Fibroblast of peridontal ligament (primary cell): Measurements from ENCODE around the gene IRS4.

Source experiments
- DNase-seq: peaks from one replicate; pipeline ENCODE4 v3.0.0-alpha.2; 2010; ENCODE audit errors: extremely low read depth

Gene IRS4

GRCh38 chrX:108736509-108737479, at the start of gene IRS4:
Gene IRS4, minus strand, starts transcription at chrX:108736563.
- DNase-seq = no peak

DNA sequence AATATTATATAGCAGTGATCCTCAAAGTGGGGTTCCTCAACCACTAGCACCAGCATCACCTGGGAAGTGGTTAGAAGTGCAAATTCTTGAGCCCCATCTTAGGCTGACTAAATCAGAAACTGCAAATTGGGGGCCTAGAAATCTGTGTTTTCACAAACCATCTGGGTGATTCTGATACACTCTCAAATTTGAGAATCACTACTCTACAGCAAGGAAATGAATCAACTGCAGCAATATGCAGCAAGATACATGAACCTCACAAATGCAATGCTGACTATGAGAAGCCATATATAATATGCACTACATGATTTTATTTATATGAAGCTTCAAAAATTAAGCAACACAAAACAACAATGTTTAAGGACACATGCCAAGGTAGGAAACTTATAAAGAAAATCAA, 36.2 kb upstream of the IRS4 start:
- no peak for DNase-seq

GRCh38 chrX:108763559-108763958, 27.2 kb upstream of the IRS4 start:
- DNase-seq = no peak

DNA sequence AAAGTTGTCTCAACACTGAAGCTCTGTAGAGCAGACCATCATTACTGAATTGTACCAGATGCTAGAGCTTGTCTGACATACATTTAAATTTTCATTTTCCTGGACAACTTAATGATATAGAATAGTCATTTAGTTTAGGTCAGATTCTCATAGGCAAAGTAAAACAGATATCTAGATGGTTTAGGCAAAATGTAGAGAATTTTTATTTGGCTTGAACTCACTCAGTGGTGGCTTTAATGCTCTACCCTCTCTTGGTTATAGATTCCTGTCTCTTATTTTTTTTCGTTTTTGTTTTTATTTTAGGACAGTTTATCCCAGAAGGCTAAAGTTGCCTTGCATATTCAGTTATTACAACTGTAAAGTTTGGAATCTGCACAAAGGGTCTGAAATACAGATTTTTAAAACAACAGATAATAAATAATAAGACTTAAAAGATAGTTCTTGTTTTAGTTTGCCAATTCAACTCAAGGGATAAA, 4.0 kb upstream of the IRS4 start:
- DNase-seq = no peak

DNA sequence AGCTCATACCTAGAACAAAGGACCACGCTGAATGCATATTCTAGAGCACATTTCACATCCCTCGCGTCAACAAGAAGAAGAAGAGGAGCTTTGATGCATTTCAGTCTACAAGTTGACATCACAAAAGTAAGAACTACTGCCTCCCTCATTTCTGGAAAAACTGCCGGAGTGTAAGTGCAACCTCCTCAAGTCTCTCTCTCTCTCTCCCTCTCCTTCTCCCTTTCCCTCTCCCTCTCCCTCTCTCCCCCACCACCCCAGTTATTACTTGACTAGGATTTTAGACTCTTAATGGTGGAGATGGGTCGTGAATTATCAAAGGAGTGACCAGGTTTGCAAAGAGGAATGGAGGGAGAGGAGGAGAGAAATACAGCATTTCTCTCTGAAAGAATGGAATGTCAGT, 1.4 kb upstream of the IRS4 start:
- DNase-seq = no peak

DNA sequence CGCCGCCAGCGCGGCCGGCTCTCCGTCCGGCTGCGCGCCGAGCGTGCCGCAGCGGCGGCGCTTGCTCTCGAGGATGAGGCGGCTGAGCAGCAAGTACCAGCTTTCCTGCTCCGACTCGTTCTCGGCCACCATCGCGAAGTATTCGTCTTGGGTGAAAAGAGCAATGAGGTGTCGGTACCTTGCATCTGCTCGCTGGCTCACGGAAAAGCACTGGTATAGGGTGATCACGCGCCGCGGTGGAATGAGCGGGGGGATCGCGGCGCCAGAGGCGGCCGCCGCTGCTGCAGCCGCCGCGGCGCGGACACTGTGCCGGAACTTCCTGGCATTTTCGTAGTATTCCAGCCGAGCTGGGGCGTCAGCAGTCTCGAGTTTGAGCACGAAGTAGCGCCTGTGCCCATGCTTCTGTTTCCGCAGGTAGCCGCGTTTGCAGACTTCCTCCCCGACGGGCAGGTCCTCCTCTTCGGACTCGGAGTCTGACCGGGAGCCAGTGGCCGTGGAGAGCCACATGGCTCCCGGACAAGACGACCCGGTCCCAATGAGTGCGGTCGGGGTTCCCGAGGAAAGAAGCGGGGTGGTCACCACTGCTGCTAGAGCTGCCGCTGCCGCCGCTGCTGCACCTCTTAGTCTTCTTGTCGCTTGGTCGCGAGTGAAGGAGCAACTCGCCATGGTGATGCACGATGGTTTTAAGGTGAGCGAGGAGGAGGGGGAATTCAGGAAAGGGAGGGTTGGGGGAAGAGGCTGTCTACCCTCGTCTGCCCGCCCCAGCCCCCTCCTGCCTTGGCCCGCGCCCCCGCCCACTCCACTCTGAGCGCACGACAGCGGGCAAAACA, 469 bp downstream of the IRS4 start:
- DNase-seq = no peak

DNA sequence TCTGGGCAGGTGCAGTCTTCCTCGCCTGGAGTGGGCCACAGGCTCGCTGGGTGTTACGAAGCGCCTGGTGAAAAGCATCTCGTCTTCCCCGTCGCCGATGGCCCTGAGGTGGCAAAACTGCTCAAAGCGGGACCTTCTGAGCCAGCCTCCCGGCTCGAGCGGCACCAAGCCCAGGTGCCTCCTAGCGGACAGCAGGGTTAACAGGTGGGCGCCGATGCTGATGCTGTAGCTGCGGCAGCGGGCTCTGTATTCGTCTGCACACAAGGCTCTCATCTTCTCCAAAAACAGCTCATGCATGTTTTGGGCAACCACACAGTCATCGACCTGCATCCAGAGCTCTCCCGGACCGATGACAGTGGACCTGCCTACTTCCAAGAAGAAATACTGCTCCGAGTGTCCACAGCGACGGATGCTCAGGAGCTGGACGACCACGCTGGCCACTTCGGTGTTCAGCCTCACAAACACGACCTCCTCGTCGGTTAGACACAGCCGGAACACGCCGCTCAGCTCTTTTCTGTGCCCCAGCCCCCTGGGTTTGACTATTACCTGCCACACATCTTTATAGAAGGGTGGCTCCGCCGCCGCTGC, 1.2 kb downstream of the IRS4 start:
- DNase-seq = no peak

GRCh38 chrX:108734426-108734825, 1.9 kb downstream of the IRS4 start:
- DNase-seq = no peak

DNA sequence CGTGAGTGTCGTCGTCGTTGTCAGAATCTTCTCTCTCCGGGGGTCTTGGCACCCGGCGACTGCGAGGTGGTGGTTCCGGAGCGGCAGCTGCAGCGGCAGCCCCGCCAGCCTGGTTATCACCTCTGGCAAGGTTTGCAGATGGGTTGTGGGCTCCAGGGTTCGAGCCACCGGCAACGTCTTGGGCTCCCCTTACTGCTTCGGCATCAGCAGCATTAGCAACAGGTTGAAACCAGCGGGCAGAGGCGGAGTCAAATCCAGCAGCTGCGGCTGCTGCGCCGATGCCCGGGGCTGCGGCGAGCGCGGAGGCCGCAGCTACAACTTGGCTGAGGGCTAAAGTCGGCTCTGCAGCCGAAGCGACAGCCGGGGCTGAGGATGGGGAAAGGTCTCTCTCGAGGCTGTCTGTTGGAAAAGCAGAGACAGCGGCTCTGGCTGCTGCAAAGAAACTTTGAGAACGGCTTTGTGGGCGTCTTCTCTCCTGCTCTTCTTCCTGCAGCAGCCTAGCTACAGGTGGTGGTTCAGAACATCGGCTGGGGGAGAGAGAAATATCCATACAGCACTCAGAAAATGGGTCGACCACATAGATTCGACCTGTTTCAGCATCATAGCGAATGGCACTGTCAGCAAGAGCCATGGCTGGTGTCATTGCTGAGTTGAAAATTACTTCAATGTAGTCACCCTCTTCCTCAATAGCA, 3.6 kb downstream of the IRS4 start:
- DNase-seq = no peak

DNA sequence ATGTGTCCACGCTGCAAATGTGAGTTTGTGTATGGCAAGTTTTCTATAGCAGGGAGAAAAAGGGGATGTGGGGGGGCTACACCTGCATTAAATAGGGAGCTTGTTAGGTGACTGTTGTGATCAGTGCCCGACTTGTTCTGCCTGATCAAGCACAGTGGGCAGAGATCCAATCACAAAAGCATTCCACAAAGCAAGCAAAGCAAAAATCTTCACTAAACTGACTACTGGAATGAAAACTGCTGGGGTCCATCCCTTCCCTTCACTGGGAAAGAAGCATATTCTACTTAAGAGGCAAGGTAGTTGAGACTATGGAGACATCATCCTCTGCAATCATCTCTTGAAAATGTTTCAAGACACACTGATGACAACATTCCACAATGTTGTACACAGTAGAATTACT, 5.2 kb downstream of the IRS4 start:
- DNase-seq = no peak

DNA sequence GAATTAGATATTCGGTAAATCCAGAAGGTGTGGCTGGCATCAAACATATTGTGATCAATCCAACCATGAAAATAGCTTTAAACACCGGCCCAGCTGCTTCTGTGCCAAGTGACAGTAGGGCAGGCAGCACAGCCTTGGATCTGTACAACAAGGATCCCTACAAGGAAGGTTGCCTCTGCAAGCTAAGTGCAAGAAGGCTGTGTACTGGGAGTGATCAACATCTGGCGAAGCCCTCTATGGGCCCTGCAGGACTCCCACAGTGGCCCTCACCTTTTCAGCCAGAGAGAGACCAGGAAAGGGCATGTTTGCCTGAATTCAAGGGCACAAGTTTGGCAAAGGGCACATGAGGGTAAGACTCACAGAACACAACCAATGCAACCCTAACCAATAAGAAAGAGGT, 9.6 kb downstream of the IRS4 start:
- no peak for DNase-seq

GRCh38 chrX:108722561-108722960, 13.8 kb downstream of the IRS4 start:
- no peak for DNase-seq

DNA sequence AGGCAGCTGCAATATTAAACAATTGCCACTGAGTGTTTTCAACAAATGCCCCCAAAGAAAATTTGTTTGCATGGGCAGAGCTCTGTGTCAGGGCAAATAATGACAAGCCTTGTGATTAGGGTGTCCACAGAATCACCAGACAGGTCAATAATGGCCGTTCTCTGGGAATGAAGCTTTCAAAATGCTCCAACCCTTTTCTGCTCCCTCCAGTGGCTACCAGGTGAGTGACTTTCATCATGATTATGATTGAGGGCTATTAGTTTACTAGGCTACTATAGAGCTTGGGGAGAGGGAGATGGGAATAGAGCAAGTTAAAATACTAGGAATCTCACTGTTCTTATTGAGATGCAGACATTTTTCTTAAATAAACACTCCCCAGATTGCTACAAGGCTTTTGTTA, 23.5 kb downstream of the IRS4 start:
- no peak for DNase-seq

DNA sequence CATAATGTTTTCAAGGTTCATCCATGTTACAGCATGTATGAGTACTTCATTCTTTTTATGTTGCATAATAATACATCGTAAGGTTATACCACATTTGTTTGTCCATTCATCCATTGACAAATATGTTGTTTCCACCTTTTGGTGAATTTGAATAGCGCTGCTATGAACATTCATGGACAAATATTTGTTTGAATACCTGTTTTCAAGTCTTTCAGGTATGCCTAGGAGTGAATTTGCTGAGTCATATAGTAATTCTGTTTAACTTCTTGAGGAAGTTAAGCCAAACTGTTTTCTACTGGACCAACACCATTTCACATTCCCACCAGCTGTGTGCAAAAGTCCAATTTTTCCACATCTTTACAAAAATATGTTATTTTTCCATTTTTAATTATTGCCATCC, 31.5 kb downstream of the IRS4 start:
- DNase-seq = no peak

- DNase-seq = no peak
These were observed 33.8 kb downstream of the IRS4 start for GRCh38 chrX:108702530-108702929.

GRCh38 chrX:108701633-108702032, 34.7 kb downstream of the IRS4 start:
- DNase-seq = no peak

GRCh38 chrX:108699368-108699767, 37.0 kb downstream of the IRS4 start:
- DNase-seq = no peak

DNA sequence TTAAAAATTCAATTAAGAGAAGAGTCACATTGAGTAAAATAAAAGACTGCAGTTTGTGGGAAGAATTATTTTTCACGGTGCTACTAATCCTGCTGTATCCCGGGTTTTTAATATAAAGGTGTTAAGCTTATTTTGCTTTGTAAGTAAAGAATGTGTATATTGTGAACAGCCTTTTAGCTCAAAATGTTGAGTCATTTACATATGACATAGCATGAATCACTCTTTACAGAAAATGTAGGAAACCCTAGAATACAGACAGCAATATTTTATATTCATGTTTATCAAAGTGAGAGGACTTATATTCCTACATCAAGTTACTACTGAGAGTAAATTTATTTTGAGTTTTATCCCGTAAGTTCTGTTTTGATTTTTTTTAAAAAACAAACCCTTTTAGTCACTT, 39.7 kb downstream of the IRS4 start:
- no peak for DNase-seq
